ENCODE data around the gene IQSEC3. TPM values are rescaled to one million over a fixed set of nuclear protein-coding genes. Genes with fewer than 3 reads are reported as not detected.
A peak's percentile ranks its signal among the peaks of the same experiment; 100 is the strongest.
"Not testable (repeated sequence)": the region's sequence is repeated elsewhere in the genome, so short reads cannot be mapped to it uniquely, and the experiment has no call there.

Gene IQSEC3
- total RNA-seq, 6 donors from 2014 or later, result 2.1 to 19.0 (median 8.2) TPM

- no peak for TF ChIP-seq POLR2AphosphoS5 (IDR thresholded peaks at IDR 0.05)
- no peak for TF ChIP-seq POLR2A (IDR thresholded peaks at IDR 0.05)
- TF ChIP-seq EP300 (IDR thresholded peaks at IDR 0.05), result no peak
- TF ChIP-seq CTCF (IDR thresholded peaks at IDR 0.05), result no peak
- no peak overlapping the region for H3K27ac ChIP-seq
- WGBS, 2 donors, result 80% methylated on average over 12 of the region's 12 CpGs
These were observed 65.3 kb downstream of the IQSEC3 start for GRCh38 chr12:131732-132495.

GRCh38 chr12:133616-134232 is 67.2 kb downstream of the IQSEC3 start:
- not testable (repeated sequence) for ATAC-seq (ENCODE audit: low FRiP score in 2 of 2); H3K4me3 ChIP-seq; DNase-seq; H3K27me3 ChIP-seq; H3K27ac ChIP-seq; H3K36me3 ChIP-seq; H3K9me3 ChIP-seq; H3K4me1 ChIP-seq
- 86 to 88% methylated on average over 7 of the region's 7 CpGs for WGBS, 2 donors

More at GRCh38 chr12:131732-132495, 65.3 kb downstream of the IQSEC3 start:
- no peaks in the 10 kb centered on the region for H3K9me3 ChIP-seq
- H3K27me3 ChIP-seq, result no peaks in the 10 kb centered on the region
- H3K4me1 ChIP-seq, result no peaks in the 10 kb centered on the region
- no peak for DNase-seq
- no peaks in the 10 kb centered on the region for H3K36me3 ChIP-seq
- no peak overlapping the region for H3K4me3 ChIP-seq
- no peak for ATAC-seq (ENCODE audit: low FRiP score in 2 of 2)

GRCh38 chr12:135138-135537 is 68.6 kb downstream of the IQSEC3 start:
- peaks cover 3 to 18% (median 5%) of the 10 kb centered on the region in 4 donors for H3K4me1 ChIP-seq
- no peak overlapping the region for H3K27ac ChIP-seq
- H3K27me3 ChIP-seq, result peaks cover 0 to 12% (median 3%) of the 10 kb centered on the region in 4 donors
- no peak for TF ChIP-seq POLR2A (IDR thresholded peaks at IDR 0.05)
- no peak for TF ChIP-seq EP300 (IDR thresholded peaks at IDR 0.05)
- WGBS, 2 donors, result 59 to 70% methylated on average over 2 of the region's 2 CpGs
- H3K36me3 ChIP-seq, result no peaks in the 10 kb centered on the region
- DNase-seq (no peak), ATAC-seq (ENCODE audit: low FRiP score in 2 of 2) (no peak)
- H3K9me3 ChIP-seq, result no peaks in the 10 kb centered on the region
- no peak overlapping the region for H3K4me3 ChIP-seq

GRCh38 chr12:138171-138897 is 71.8 kb downstream of the IQSEC3 start:
- 71 to 83% methylated on average over 51 to 61 of the region's 64 CpGs for WGBS, 2 donors
- no peaks in the 10 kb centered on the region for H3K9me3 ChIP-seq
- no peak for ATAC-seq (ENCODE audit: low FRiP score in 2 of 2)
- no peak overlapping the region for H3K27ac ChIP-seq
- peak overlapping the region in 3 of 4 donors; percentile 31 for H3K4me3 ChIP-seq
- H3K36me3 ChIP-seq, result no peaks in the 10 kb centered on the region
- H3K4me1 ChIP-seq, result peaks cover 3 to 18% (median 5%) of the 10 kb centered on the region in 4 donors
- peak in 1 of 2 donors; percentile 81 for DNase-seq
- H3K27me3 ChIP-seq, result peaks cover 0 to 12% (median 3%) of the 10 kb centered on the region in 4 donors
- TF ChIP-seq POLR2A (IDR thresholded peaks at IDR 0.05), result no peak
- TF ChIP-seq EP300 (IDR thresholded peaks at IDR 0.05), result no peak
- no peak for TF ChIP-seq CTCF (IDR thresholded peaks at IDR 0.05)
- TF ChIP-seq POLR2AphosphoS5 (IDR thresholded peaks at IDR 0.05), result no peak

- Histone ChIP-seq H3K9me3 (no peaks in the 10 kb centered on the region), H3K4me1 (peaks cover 3 to 18% (median 5%) of the 10 kb centered on the region in 4 donors), H3K4me3 (peak overlapping the region in 3 of 4 donors; percentile 31), H3K27me3 (peaks cover 0 to 12% (median 3%) of the 10 kb centered on the region in 4 donors), H3K36me3 (no peaks in the 10 kb centered on the region), H3K27ac (no peak overlapping the region)
- TF ChIP-seq EP300 (IDR thresholded peaks at IDR 0.05) (no peak), CTCF (IDR thresholded peaks at IDR 0.05) (no peak), POLR2AphosphoS5 (IDR thresholded peaks at IDR 0.05) (no peak), POLR2A (IDR thresholded peaks at IDR 0.05) (no peak)
- peak in 1 of 2 donors; percentile 68 for ATAC-seq (ENCODE audit: low FRiP score in 2 of 2)
- 10 to 23% methylated on average over 31 to 44 of the region's 49 CpGs for WGBS, 2 donors
- DNase-seq, result peak in 1 of 2 donors; percentile 84
These were observed 72.4 kb downstream of the IQSEC3 start for GRCh38 chr12:138898-139534.

Data from upper lobe of left lung (tissue), 6 donors.